GM18520 (cell line): ENCODE measurements around the gene RHAG.
"Not testable (repeated sequence)": the region's sequence is repeated elsewhere in the genome, so short reads cannot be mapped to it uniquely, and the experiment has no call there.

Experiments used
- ATAC-seq: cut with Tn5 transposase; IDR thresholded peaks from one replicate; pipeline ENCODE4 v1.9.1; 2021; ENCODE audit not compliant: unreplicated experiment

The RHAG gene

DNA sequence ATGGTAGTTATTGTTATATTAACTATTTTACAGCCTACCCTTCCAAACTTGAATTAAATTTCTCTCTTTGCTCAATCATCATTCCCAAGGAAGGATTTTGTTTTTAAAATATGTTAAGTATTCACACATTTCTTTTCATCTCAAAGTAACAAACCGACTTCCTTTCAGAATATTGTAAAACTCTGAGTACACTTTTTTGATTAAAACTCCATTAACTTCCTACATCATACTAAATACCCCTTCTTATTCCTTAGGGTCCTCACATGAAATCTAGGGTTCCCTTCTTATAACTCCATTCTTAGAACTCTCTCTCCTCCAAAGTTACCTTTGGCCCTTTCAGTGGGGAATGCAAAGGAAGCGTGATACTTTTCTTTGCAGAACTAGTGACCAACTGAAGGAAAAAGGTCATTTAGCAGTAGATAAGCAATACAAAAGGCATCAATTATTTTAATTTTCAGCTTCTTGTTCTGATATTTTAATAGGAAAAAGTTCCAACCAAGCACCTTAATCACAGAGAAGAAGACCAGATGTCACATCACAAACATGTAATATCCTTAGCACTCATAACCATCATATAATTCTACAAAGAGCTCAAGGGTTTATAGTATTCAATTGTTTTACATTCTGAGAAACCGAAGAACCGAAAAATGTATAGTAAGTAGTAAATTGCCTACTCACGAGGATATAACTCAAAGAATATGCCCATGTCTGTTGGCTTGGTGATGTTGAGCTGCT lies 494 bp downstream of the RHAG start:
- ATAC-seq = no peak

- ATAC-seq = no peak
Observed at GRCh38 chr6:49635480-49635879, 1.2 kb downstream of the RHAG start.

- no peak for ATAC-seq
Observed at GRCh38 chr6:49634836-49635218, 1.8 kb downstream of the RHAG start.

DNA sequence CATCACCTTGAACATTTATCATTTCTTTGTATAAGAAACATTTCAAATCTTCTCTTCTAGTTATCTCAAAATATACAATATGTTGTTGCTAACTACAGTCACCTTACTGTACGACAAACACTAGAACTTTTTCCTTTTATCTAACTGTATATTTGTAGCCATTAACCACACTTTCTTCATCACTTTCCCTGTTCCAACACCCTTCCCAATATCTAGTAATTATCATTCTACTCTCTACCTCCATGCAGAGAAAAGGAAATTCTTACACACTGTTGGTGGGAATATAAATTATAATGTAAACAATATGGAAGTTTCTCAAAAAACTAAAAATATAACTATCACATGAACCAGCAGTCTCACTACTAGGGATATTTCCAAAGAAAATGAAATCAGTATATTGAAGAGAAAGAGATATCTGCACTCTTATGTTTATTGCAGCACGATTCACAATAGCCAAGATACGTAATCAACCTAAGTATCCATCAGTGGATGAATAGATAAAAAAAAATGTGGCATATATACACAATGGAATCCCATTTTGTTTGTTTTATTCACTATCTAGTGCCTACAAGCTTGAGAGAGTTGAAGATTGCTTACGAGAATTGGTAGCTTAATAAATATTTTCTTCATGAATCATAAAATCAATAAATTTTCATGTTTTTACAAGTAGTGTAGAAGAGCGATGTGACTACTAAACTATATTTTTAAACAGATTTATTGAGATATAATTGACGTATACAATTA lies 2.4 kb downstream of the RHAG start:
- ATAC-seq = no peak

DNA sequence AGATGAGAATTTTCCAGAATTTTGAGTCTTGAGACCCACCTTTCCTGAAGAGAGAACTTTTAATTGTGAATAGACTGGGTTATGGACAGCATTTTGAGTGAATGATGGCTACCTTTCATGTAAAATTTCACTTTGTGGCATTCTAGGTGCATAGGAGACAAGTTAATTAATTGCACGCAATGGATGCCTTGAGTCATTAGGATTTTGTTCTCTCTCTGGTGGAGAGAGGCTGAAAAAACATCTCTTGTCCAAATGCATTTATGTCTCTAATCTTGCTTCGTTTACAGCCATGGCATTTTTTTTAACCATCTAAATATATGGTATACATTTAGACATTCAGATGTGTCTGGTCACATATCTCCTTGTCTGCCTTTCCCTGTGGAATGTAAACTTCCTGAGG lies 3.1 kb downstream of the RHAG start:
- ATAC-seq = no peak

DNA sequence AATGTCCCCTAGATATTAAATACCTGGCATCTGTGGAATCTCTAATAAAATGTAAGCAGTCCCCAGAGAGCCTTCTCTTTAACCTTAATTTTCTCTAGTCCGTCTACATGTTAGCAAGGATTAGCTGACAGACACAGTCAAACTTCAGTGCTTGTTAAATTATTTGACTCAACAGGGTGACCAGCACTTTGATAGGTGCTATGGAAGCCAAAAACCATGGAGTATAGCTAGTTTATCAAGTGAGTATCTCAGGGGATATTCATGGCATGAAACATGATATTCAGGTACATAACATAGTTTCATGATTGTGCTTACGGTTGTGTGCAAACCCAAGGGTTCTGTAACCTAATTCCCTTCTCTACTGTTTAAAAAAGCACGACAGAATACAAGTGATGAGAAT lies 3.9 kb downstream of the RHAG start:
- ATAC-seq = no peak

DNA sequence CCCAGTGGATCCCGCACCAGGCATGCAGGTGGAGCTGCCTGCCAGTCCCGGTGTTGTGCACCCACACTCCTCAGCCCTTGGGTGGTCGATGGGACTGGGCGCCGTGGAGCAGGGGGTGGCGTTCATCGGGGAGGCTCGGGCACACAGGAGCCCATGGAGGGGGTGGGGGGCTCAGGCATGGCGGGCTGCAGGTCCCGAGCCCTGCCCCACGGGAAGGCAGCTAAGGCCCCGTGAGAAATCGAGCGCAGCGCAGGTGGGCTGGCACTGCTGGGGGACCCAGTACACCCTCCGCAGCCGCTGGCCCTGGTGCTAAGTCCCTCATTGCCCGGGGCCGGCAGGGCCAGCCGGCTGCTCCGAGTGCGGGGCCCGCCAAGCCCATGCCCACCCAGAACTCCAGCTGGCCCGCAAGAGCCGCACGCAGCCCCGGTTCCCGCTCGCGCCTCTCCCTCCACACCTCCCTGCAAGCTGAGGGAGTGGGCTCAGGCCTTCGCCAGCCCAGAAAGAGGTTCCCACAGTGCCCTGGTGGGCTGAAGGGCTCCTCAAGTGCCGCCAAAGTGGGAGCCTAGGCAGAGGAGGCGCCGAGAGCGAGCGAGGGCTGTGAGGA lies 7.1 kb downstream of the RHAG start:
- ATAC-seq = not testable (repeated sequence)

DNA sequence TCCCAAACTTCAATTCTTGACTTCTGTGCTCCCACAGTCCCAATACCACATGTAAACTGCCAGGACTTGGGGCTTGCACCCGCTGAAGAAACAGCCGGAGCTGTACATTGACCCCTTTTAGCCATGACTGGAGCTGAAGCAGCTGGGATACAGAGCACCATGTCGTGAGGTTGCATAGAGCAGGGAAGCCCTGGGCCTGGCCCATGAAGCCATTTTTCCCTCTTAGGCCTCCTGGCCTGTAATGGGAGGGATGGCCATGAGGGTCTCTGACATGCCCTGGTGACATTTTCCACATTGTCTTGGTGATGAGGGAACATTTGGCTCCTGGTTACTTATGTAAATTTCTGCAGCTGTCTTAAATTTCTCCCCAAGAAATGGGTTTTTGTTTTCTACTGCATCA lies 9.8 kb downstream of the RHAG start:
- ATAC-seq = no peak

- ATAC-seq = no peak
Observed at GRCh38 chr6:49618257-49618656, 18.4 kb downstream of the RHAG start.

GRCh38 chr6:49614144-49614543 lies 22.5 kb downstream of the RHAG start:
- not testable (repeated sequence) for ATAC-seq

DNA sequence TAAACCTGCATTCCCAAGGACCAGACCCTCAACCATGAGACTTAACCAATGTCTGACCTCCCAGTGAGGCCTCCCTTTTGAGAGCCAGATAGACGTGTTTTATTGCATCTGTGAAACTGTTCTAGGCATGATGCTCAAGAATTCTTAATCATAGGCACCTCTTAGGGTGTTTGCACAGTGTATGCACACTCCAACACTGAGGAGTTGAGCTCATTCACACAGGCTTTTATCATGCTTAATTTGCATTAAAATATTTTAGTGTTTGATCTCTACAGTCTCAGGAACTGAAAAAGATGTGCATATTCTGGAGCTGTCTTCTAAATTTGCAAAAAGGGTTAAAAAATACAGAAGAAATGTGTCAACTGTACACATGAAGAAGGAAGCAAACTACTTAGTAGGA lies 27.4 kb downstream of the RHAG start:
- no peak for ATAC-seq

DNA sequence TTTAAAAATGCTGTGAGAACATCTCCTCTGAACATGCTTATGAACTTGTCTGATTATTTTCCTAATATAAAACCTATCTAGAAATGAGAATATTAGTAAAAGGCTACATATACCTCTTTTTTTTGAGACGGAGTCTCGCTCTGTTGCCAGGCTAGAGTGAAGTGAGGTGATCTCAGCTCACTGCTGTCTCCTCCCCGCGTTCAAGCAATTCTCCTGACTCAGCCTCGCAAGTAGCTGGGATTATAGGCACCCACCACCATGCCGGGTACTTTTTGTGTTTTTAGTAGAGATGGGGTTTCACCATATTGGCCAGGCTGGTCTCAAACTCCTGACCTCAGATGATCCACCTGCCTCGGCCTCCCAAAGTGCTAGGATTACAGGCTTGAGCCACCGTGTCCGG lies 28.4 kb downstream of the RHAG start:
- ATAC-seq = not testable (repeated sequence)

GRCh38 chr6:49607391-49607982 lies 29.2 kb downstream of the RHAG start:
- ATAC-seq = no peak

- ATAC-seq = peak; percentile 92
Observed at GRCh38 chr6:49606721-49607390, 29.8 kb downstream of the RHAG start.

DNA sequence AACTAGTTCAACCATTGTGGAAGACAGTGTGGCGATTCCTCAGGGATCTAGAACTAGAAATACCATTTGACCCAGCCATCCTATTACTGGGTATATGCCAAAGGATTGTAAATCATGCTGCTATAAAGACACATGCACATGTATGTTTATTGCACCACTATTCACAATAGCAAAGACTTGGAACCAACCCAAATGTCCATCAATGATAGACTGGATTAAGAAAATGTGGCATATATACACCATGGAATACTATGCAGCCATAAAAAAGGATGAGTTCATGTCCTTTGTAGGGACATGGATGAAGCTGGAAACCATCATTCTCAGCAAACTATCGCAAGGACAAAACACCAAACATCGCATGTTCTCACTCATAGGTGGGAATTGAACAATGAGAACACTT lies 32.6 kb downstream of the RHAG start:
- ATAC-seq = not testable (repeated sequence)

DNA sequence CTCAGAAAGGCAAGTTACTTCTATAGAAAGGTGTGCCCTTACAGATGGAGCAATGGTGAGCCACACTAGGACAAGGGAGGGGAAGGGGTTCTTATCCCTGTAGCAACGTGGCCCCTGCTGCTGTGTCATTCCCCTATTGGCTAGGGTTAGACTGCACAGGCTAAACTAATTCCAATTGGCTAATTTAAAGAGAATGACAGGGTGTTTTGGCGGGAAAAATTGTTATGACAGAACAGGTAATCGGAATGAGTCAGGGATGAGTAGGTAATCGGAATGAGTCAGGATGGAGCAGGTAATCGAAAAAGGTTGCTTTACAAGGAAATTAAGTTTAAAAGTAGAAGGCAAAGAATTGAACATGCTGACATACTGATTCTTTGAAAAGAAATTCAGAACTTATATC lies 49.4 kb downstream of the RHAG start:
- ATAC-seq = not testable (repeated sequence)

DNA sequence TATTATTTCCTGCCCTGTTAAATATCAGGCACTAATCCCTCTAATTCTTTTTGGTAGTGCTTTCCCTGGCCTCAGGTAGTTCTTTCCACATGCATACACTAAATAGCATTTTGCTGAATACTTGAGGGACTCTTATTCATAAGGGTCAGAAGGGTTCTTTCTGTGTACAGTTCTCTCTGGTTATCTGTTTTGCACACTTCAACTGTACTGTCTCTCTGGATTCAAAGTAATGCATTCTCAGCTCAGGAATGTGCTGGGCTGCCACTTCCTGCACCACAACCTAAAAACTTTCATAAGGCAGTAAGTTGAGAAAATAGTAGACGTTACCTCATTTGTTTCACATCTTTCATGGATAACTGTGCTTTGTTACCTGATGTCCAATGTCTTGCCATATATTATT lies 54.1 kb downstream of the RHAG start:
- no peak for ATAC-seq

GRCh38 chr6:49579649-49580048 lies 57.0 kb downstream of the RHAG start:
- ATAC-seq = no peak

DNA sequence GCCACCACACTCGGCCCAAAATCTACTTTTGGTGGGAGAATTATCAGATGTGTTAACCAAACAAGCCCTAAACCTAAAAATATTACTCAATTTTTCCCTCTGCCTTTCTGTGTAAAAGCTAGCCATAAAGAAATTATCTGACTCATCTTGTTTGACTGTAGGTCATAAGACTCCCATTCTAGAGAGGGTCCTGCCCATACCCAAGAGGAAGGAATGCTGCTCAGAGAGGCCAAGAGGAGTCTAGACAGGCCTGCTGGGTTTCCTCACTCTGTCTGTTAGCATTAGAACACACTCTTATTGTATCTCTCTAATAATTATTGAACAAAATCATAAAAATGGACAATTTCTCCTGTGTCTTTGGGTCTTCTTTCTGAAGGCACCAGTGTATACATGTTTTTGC lies 60.0 kb downstream of the RHAG start:
- no peak for ATAC-seq

GRCh38 chr6:49570474-49571079 lies 66.1 kb downstream of the RHAG start:
- no peak for ATAC-seq

DNA sequence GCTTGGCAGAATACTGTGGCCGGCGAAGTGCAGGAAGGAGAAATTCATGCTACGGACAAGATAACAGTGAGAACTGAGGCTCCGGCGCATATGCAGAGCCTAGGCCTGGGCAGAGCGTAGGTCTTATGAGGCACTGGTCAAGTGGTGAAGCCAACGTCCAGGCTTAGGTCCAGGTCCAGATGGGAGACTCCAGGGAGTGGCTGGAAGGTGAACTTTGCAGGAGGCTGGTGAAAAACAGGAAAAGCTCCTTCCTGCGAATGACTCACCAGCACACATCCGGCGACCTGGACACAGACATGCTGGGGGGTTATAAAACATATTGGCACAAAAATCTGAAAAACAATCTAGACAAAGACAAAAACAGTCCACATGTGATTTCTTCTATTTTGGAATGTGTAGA lies 70.8 kb downstream of the RHAG start:
- no peak for ATAC-seq
